CD14-positive monocyte (primary cell): ENCODE data around the gene QDPR. TPM values are rescaled to one million over a fixed set of nuclear protein-coding genes. Genes with fewer than 3 reads are reported as not detected.

ENCODE experiments used
- DNase-seq, 3 donors: peaks; one replicate each; pipeline ENCODE4 v3.0.0-alpha.2; 2011 to 2022
- H2AFZ ChIP-seq: 2 replicates; pipeline ENCODE4 v1.6.0; 2012; ENCODE audit warnings: mild to moderate bottlenecking, low read depth, low read length, inconsistent platforms; ENCODE audit not compliant: insufficient read depth, poor library complexity, severe bottlenecking
- H3K27ac ChIP-seq, 2 donors: 1 replicate in 1 of 2; 2 replicates in 1 of 2; pipeline ENCODE4 v1.5.1; 2012 to 2013; ENCODE audit warnings: low read length in 2 of 2, control low read depth in 1 of 2, inconsistent platforms in 1 of 2, low read depth in 1 of 2, mild to moderate bottlenecking in 1 of 2
- H3K27me3 ChIP-seq, 2 donors: one replicate each; pipeline versions ENCODE4 v1.6.0 to v1.6.1; 2011 to 2013; ENCODE audit warnings: low read length in 2 of 2; ENCODE audit not compliant: control insufficient read depth in 2 of 2, insufficient read depth in 2 of 2
- H3K36me3 ChIP-seq, 2 donors: replicated peaks in 1 of 2; 1 replicate in 1 of 2; 2 replicates in 1 of 2; pipeline versions ENCODE4 v1.5.1 to v1.6.1; 2012 to 2013; ENCODE audit warnings: low read length in 2 of 2, control low read depth in 1 of 2, inconsistent platforms in 1 of 2, mild to moderate bottlenecking in 1 of 2; ENCODE audit not compliant: insufficient read depth in 2 of 2, control insufficient read depth in 1 of 2
- H3K4me1 ChIP-seq, 2 donors: 1 replicate in 1 of 2; 2 replicates in 1 of 2; pipeline versions ENCODE4 v1.5.1 to v1.6.1; 2012 to 2013; ENCODE audit warnings: low read length in 2 of 2, control low read depth in 1 of 2, inconsistent platforms in 1 of 2, mild to moderate bottlenecking in 1 of 2, moderate library complexity in 1 of 2; ENCODE audit not compliant: insufficient read depth in 2 of 2, control insufficient read depth in 1 of 2
- H3K4me2 ChIP-seq: replicated peaks from 2 replicates; pipeline ENCODE3; 2012; ENCODE audit warnings: low read length, moderate library complexity, mild to moderate bottlenecking; ENCODE audit not compliant: poor library complexity, severe bottlenecking; ENCODE audit errors: extremely low read depth
- H3K4me3 ChIP-seq, 3 experiments: fragments of 200-600 bp in 1 of 3; sonication (generic) in 1 of 3; replicated peaks in 1 of 3; 1 replicate in 2 of 3; 2 replicates in 1 of 3; pipeline ENCODE4 v1.5.1; 2011 to 2013; ENCODE audit warnings: low read length in 3 of 3, mild to moderate bottlenecking in 3 of 3, control low read depth in 2 of 3, low read depth in 2 of 3, inconsistent platforms in 1 of 3, moderate library complexity in 1 of 3
- H3K79me2 ChIP-seq: 2 replicates; pipeline ENCODE4 v1.6.0; 2012; ENCODE audit warnings: mild to moderate bottlenecking, control low read depth, inconsistent platforms, low read length, moderate library complexity; ENCODE audit not compliant: insufficient read depth
- H3K9ac ChIP-seq: 2 replicates; pipeline ENCODE4 v1.6.0; 2017; ENCODE audit warnings: low read length, mild to moderate bottlenecking; ENCODE audit not compliant: insufficient read depth, poor library complexity, severe bottlenecking
- H3K9me3 ChIP-seq, 2 donors: replicated peaks in 1 of 2; 1 replicate in 1 of 2; 2 replicates in 1 of 2; pipeline versions ENCODE4 v1.5.1 to v1.6.1; 2012 to 2013; ENCODE audit warnings: low read length in 2 of 2, control low read depth in 1 of 2; ENCODE audit not compliant: control insufficient read depth in 1 of 2, insufficient read depth in 1 of 2
- H4K20me1 ChIP-seq: 2 replicates; pipeline ENCODE4 v1.6.0; 2012; ENCODE audit warnings: mild to moderate bottlenecking, low read length, control low read depth, moderate library complexity; ENCODE audit not compliant: insufficient read depth
- H3K27ac Mint-ChIP-seq, 7 donors: one replicate each; pipeline ENCODE4 v1.8.0; 2020; ENCODE audit warnings: mild to moderate bottlenecking in 7 of 7, mixed read lengths in 7 of 7, moderate library complexity in 6 of 7, inconsistent platforms in 2 of 7
- H3K27me3 Mint-ChIP-seq, 3 donors: one replicate each; pipeline ENCODE4 v1.8.0; 2021 to 2022; ENCODE audit warnings: low read depth in 3 of 3, mild to moderate bottlenecking in 3 of 3, mixed read lengths in 3 of 3, moderate library complexity in 3 of 3, inconsistent platforms in 1 of 3
- H3K36me3 Mint-ChIP-seq, 2 donors: one replicate each; pipeline ENCODE4 v1.8.0; 2020; ENCODE audit warnings: mixed read lengths in 2 of 2, inconsistent platforms in 1 of 2, mild to moderate bottlenecking in 1 of 2
- H3K4me1 Mint-ChIP-seq: one replicate; pipeline ENCODE4 v1.8.0; 2020; ENCODE audit warnings: mild to moderate bottlenecking, mixed read lengths
- H3K4me3 Mint-ChIP-seq, 2 donors: one replicate each; pipeline ENCODE4 v1.8.0; 2020; ENCODE audit warnings: mild to moderate bottlenecking in 2 of 2, mixed read lengths in 2 of 2, moderate library complexity in 1 of 2
- H3K9me3 Mint-ChIP-seq, 7 donors: one replicate each; pipeline ENCODE4 v1.8.0; 2020 to 2022; ENCODE audit warnings: mixed read lengths in 7 of 7, mild to moderate bottlenecking in 6 of 7, moderate library complexity in 6 of 7, inconsistent platforms in 2 of 7
- WGBS: methylation state at CpG from one replicate; pipeline ENCODE4 v1.1.5; 2013; ENCODE audit warnings: missing lambda C conversion rate; ENCODE audit not compliant: insufficient coverage; 5-methylcytosine and 5-hydroxymethylcytosine counted together
- intact Hi-C, 2 donors: fragments of 100-400 bp; cut with micrococcal nuclease; formaldehyde crosslinking; loops; one replicate each; pipeline versions ENCODE4 v1.15.0 to v1.15.1; 2023
- polyA plus RNA-seq, 3 donors: library from polyadenylated mRNA; depleted of rRNA in 1 of 3; unstranded in 2 of 3; stranded (reverse) in 1 of 3; fragments of 300-500 nt in 2 of 3; fragments of >200 nt in 1 of 3; fragmentation: Illumina TruSeq in 2 of 3; gene quantifications; 1 replicate in 2 of 3; 2 replicates in 1 of 3; pipeline ENCODE4 v1.2.3, GENCODE V29; 2012 to 2021
- TF ChIP-seq, protein P1 (sequence below): fragments of 200-600 bp; IDR thresholded peaks from one replicate; pipeline ENCODE4 v1.8.0; 2022; ENCODE audit warnings: antibody characterized with exemption, mild to moderate bottlenecking

Gene QDPR
- polyA plus RNA-seq, 3 donors: 15.8 to 31.7 (median 27.7) TPM

DNA sequence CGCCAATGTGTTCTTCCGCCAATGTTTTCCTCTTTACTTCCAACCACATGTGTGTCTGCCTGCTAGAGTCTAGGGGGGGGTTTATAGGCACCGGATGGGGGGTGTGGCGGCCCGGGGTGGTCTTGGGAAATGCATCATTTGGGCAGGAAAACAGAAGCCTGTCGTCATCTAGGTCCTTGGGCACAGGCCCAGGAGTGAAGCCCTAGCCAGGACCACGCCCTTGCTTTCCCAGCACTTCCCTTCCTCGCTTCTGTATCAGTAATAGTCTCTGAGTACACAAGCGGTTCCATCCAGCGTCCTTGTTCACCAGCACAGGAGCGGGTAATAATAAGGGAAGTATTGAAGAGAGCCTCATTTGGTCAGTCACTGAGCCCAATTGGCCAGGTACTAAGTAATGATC is 74.5 kb downstream of the QDPR start:
- no peak overlapping the region for H3K4me2 ChIP-seq
- WGBS: 90% methylated on average over 6 of the region's 11 CpGs
- intact Hi-C loops: no loop called here

DNA sequence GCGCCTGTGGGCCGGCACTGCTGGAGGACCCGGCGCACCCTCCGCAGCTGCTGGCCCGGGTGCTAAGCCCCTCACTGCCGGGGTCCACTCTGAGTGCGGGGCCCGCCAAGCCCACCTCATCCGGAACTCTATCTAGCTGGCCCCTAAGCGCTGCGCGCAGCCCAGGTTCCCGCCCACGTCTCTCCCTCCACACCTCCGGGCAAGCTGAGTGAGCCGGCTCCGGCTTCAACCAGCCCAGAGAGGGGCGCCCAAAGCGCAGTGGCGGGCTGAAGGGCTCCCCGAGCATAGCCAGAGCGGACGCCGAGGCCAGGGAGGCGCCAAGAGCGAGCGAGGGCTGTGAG is 75.2 kb downstream of the QDPR start:
- Histone ChIP-seq H3K27me3 (no peaks in the 10 kb centered on the region), H3K36me3 (no peaks in the 10 kb centered on the region), H2AFZ (no peak overlapping the region), H3K4me2 (no peak overlapping the region), H3K4me3 (no peak overlapping the region), H3K27ac (no peak overlapping the region), H4K20me1 (no peaks in the 10 kb centered on the region), H3K9me3 (peaks cover 16 to 39% of the 10 kb centered on the region in 2 donors), H3K9ac (no peak overlapping the region), H3K4me1 (no peaks in the 10 kb centered on the region), H3K79me2 (no peaks in the 10 kb centered on the region)
- intact Hi-C loops: no loop called here
- TF ChIP-seq, protein P1, sequence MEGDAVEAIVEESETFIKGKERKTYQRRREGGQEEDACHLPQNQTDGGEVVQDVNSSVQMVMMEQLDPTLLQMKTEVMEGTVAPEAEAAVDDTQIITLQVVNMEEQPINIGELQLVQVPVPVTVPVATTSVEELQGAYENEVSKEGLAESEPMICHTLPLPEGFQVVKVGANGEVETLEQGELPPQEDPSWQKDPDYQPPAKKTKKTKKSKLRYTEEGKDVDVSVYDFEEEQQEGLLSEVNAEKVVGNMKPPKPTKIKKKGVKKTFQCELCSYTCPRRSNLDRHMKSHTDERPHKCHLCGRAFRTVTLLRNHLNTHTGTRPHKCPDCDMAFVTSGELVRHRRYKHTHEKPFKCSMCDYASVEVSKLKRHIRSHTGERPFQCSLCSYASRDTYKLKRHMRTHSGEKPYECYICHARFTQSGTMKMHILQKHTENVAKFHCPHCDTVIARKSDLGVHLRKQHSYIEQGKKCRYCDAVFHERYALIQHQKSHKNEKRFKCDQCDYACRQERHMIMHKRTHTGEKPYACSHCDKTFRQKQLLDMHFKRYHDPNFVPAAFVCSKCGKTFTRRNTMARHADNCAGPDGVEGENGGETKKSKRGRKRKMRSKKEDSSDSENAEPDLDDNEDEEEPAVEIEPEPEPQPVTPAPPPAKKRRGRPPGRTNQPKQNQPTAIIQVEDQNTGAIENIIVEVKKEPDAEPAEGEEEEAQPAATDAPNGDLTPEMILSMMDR: no peak
- Mint-ChIP-seq H3K4me1 (no peaks in the 10 kb centered on the region), H3K27me3 (peaks cover 0 to 4% (median 0%) of the 10 kb centered on the region in 3 donors), H3K36me3 (no peaks in the 10 kb centered on the region), H3K9me3 (peaks cover 16 to 42% (median 28%) of the 10 kb centered on the region in 7 donors), H3K4me3 (no peak overlapping the region), H3K27ac (no peak overlapping the region)
- 97% methylated on average over 28 of the region's 28 CpGs for WGBS
- no peak for DNase-seq

More for the DNA sequence above, 74.5 kb downstream of the QDPR start:
- no peak overlapping the region for H3K27ac Mint-ChIP-seq
- H3K27me3 ChIP-seq: no peaks in the 10 kb centered on the region
- no peaks in the 10 kb centered on the region for H3K36me3 ChIP-seq
- no peak overlapping the region for H3K27ac ChIP-seq
- TF ChIP-seq, protein P1: no peak
- H3K9ac ChIP-seq: no peak overlapping the region
- no peaks in the 10 kb centered on the region for H3K36me3 Mint-ChIP-seq
- peaks cover 16 to 39% of the 10 kb centered on the region in 2 donors for H3K9me3 ChIP-seq
- H2AFZ ChIP-seq: no peak overlapping the region
- DNase-seq: no peak
- no peaks in the 10 kb centered on the region for H4K20me1 ChIP-seq
- H3K4me3 Mint-ChIP-seq: no peak overlapping the region
- no peaks in the 10 kb centered on the region for H3K4me1 Mint-ChIP-seq
- H3K4me1 ChIP-seq: no peaks in the 10 kb centered on the region
- H3K79me2 ChIP-seq: no peaks in the 10 kb centered on the region
- H3K4me3 ChIP-seq: no peak overlapping the region
- peaks cover 0 to 4% (median 0%) of the 10 kb centered on the region in 3 donors for H3K27me3 Mint-ChIP-seq
- peaks cover 16 to 42% (median 30%) of the 10 kb centered on the region in 7 donors for H3K9me3 Mint-ChIP-seq

Other genes with a start within 250 kb of the QDPR start
- not detected for gene CLRN2, start 3.1 kb upstream of the QDPR start, polyA plus RNA-seq
- gene LAP3, start 65.1 kb upstream of the QDPR start, polyA plus RNA-seq: 100 to 1,000 TPM in 2 of 3 donors, 10 to 100 TPM in 1; 98.3 to 127 (median 108) TPM
- gene MED28, start 102.6 kb upstream of the QDPR start, polyA plus RNA-seq: 10 to 100 TPM in 2 of 3 donors, 1 to 10 TPM in 1; 8.6 to 46.4 (median 43.5) TPM